WTC11 (cell line): ENCODE results near the gene PI4KA.
"Not testable (repeated sequence)": the region's sequence is repeated elsewhere in the genome, so short reads cannot be mapped to it uniquely, and the experiment has no call there.

ENCODE experiments used
- CBFB ChIP-seq: sonication (generic); formaldehyde crosslinking; IDR thresholded peaks from 2 replicates; pipeline ENCODE4 v1.8.1; 2022; ENCODE audit warnings: mild to moderate bottlenecking, low read depth, missing genetic modification reagents
- CTCF ChIP-seq: fragments of 200-600 bp; IDR thresholded peaks from 2 replicates; pipeline ENCODE4 v1.8.0; 2022; ENCODE audit warnings: antibody characterized with exemption
- JUN ChIP-seq: sonication (generic); formaldehyde crosslinking; IDR thresholded peaks from 2 replicates; pipeline ENCODE4 v1.8.0; 2023; ENCODE audit warnings: mild to moderate bottlenecking, missing genetic modification reagents
- SMAD4 ChIP-seq: sonication (generic); formaldehyde crosslinking; IDR thresholded peaks from 2 replicates; pipeline ENCODE4 v1.8.0; 2022; ENCODE audit warnings: mild to moderate bottlenecking, missing genetic modification reagents
- SP1 ChIP-seq: sonication (generic); formaldehyde crosslinking; conservative IDR thresholded peaks from 2 replicates; pipeline ENCODE4 v1.8.1; 2022; ENCODE audit warnings: missing genetic modification reagents
- TEAD4 ChIP-seq: sonication (generic); formaldehyde crosslinking; IDR thresholded peaks from 2 replicates; pipeline ENCODE4 v1.8.0; 2022; ENCODE audit warnings: mild to moderate bottlenecking, missing genetic modification reagents

DNA sequence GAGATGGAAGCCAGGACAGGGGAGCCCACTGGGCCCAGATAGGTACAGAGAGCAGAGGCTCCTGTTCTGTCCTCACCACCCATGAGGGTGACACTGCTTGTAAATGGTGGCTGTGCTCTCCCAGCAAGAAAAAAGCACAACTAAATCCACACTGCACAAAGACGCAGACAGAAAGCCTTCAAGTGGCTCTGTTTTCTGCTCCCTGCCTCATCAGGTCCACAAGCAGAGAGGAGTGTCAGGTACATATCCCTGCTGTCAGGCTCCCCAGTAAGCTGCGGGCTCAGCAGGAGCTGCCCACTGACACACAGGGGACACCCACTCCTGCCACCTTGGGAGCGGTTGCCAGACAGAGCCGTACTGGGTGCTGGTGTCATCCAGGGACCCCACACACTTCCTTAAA is 162.6 kb downstream of the PI4KA start:
- TF ChIP-seq SMAD4 (CRISPR knock-in tag); CTCF; JUN (CRISPR knock-in tag); SP1 (CRISPR knock-in tag); TEAD4 (CRISPR knock-in tag); CBFB (CRISPR knock-in tag): not testable (repeated sequence)
